H1 (cell line): ENCODE results near the gene DNMT3L. TPM values are rescaled to one million over a fixed set of nuclear protein-coding genes. Genes with fewer than 3 reads are reported as not detected.

Experiments used
- CTCF ChIA-PET: fragments of 300-600 bp; sonication (Branson Sonifier 250); formaldehyde crosslinking; loops from one replicate; lab custom pipeline; 2021; ENCODE audit not compliant: partially characterized antibody; lab: Charles Lee
- POLR2A ChIA-PET: fragments of 300-600 bp; sonication (Branson Sonifier 250); formaldehyde crosslinking; loops from one replicate; lab custom pipeline; 2021; ENCODE audit warnings: inconsistent platforms; ENCODE audit not compliant: partially characterized antibody; lab: Charles Lee
- DNase-seq, 2 experiments: peaks; one replicate each; pipeline versions ENCODE4 v3.0.0 to v3.0.0-alpha.2; 2010 to 2022; ENCODE audit warnings: low spot score in 2 of 2, low read depth in 1 of 2, mixed read lengths in 1 of 2
- FAIRE-seq: peaks from 2 replicates; lab custom pipeline; 2011; peaks lifted over from hg19 to GRCh38; lab: Jason Lieb, UNC
- H2AFZ ChIP-seq: 2 replicates; pipeline ENCODE4 v1.8.1; 2012; ENCODE audit warnings: low read length, inconsistent platforms
- H2AK5ac ChIP-seq: 2 replicates; pipeline ENCODE4 v1.6.1; 2013; ENCODE audit warnings: low read depth, low read length
- H2BK120ac ChIP-seq: replicated peaks from 2 replicates; pipeline ENCODE3; 2013; ENCODE audit warnings: low read depth, low read length, inconsistent platforms
- H2BK12ac ChIP-seq: 2 replicates; pipeline ENCODE4 v1.6.1; 2013; ENCODE audit warnings: low read depth, low read length
- H2BK15ac ChIP-seq: 2 replicates; pipeline ENCODE4 v1.6.1; 2013; ENCODE audit warnings: low read length
- H2BK20ac ChIP-seq: 2 replicates; pipeline ENCODE4 v1.6.1; 2013; ENCODE audit warnings: low read length
- H2BK5ac ChIP-seq: 2 replicates; pipeline ENCODE4 v1.6.1; 2013; ENCODE audit warnings: low read depth, low read length
- H3K14ac ChIP-seq: 2 replicates; pipeline ENCODE4 v1.6.1; 2013; ENCODE audit warnings: inconsistent platforms; ENCODE audit not compliant: insufficient read length
- H3K18ac ChIP-seq: 2 replicates; pipeline ENCODE4 v1.6.1; 2013; ENCODE audit warnings: low read length; ENCODE audit errors: extremely low read depth
- H3K23ac ChIP-seq: 2 replicates; pipeline ENCODE4 v1.6.1; 2013; ENCODE audit warnings: inconsistent platforms; ENCODE audit not compliant: insufficient read length
- H3K23me2 ChIP-seq: 2 replicates; pipeline ENCODE4 v1.6.1; 2013; ENCODE audit warnings: low read depth, low read length
- H3K27ac ChIP-seq: 2 replicates; pipeline ENCODE4 v1.6.1; 2011; ENCODE audit warnings: low read depth, low read length, inconsistent platforms
- H3K27me3 ChIP-seq, 4 experiments: replicated peaks in 1 of 4; 1 replicate in 1 of 4; 2 replicates in 3 of 4; pipeline versions ENCODE4 v1.6.1 to v1.8.1; 2011 to 2013; ENCODE audit warnings: low read length in 3 of 4, mild to moderate bottlenecking in 3 of 4, inconsistent platforms in 2 of 4, mixed read lengths in 2 of 4, moderate library complexity in 1 of 4; ENCODE audit not compliant: control insufficient read depth in 3 of 4, insufficient read depth in 3 of 4; ENCODE audit errors: extremely low read depth in 1 of 4
- H3K36me3 ChIP-seq, 4 experiments: 2 replicates each; pipeline versions ENCODE4 v1.6.1 to v1.8.1; 2011 to 2013; ENCODE audit warnings: mild to moderate bottlenecking in 4 of 4, low read length in 3 of 4, moderate library complexity in 2 of 4, control low read depth in 1 of 4, inconsistent platforms in 1 of 4; ENCODE audit not compliant: insufficient read depth in 4 of 4, control insufficient read depth in 2 of 4
- H3K4ac ChIP-seq: replicated peaks from 2 replicates; pipeline ENCODE3; 2013; ENCODE audit warnings: low read length, low read depth, mixed read lengths, inconsistent platforms; ENCODE audit not compliant: insufficient read length
- H3K4me1 ChIP-seq, 4 experiments: replicated peaks in 1 of 4; 1 replicate in 1 of 4; 2 replicates in 3 of 4; pipeline versions ENCODE4 v1.6.1 to v1.8.1; 2011 to 2013; ENCODE audit warnings: low read length in 3 of 4, inconsistent platforms in 2 of 4, mixed read lengths in 1 of 4; ENCODE audit not compliant: insufficient read depth in 4 of 4, control insufficient read depth in 3 of 4
- H3K4me2 ChIP-seq, 2 experiments: 2 replicates each; pipeline versions ENCODE4 v1.6.1 to v1.8.1; 2011 to 2013; ENCODE audit warnings: low read depth in 2 of 2, low read length in 2 of 2, control low read depth in 1 of 2, inconsistent platforms in 1 of 2, mild to moderate bottlenecking in 1 of 2; ENCODE audit not compliant: insufficient read depth in 1 of 2
- H3K4me3 ChIP-seq, 4 experiments: fragments of 200-600, 300-600 bp in 1 of 4; sonication (generic), shearing (Covaris generic), sonication (Bioruptor Twin) in 1 of 4; 2 replicates each; pipeline versions ENCODE4 v1.5.1 to v1.8.1; 2011 to 2016; ENCODE audit warnings: low read length in 4 of 4, low read depth in 3 of 4, control low read depth in 2 of 4, inconsistent platforms in 2 of 4, mild to moderate bottlenecking in 2 of 4, mixed read lengths in 1 of 4, moderate library complexity in 1 of 4; ENCODE audit not compliant: insufficient read depth in 2 of 4; ENCODE audit errors: extremely low read depth in 1 of 4
- H3K56ac ChIP-seq: replicated peaks from 2 replicates; pipeline ENCODE3; 2013; ENCODE audit warnings: low read depth, mild to moderate bottlenecking, mixed read lengths, low read length, inconsistent platforms; ENCODE audit not compliant: insufficient read length
- H3K79me1 ChIP-seq: 2 replicates; pipeline ENCODE4 v1.6.1; 2013; ENCODE audit warnings: low read depth, low read length, control low read depth
- H3K79me2 ChIP-seq, 2 experiments: 2 replicates each; pipeline versions ENCODE4 v1.6.1 to v1.8.1; 2012 to 2013; ENCODE audit warnings: low read length in 2 of 2, mild to moderate bottlenecking in 2 of 2, inconsistent platforms in 1 of 2; ENCODE audit not compliant: insufficient read depth in 2 of 2, control insufficient read depth in 1 of 2
- H3K9ac ChIP-seq, 4 experiments: replicated peaks in 1 of 4; 1 replicate in 1 of 4; 2 replicates in 3 of 4; pipeline versions ENCODE4 v1.6.1 to v1.8.1; 2011 to 2013; ENCODE audit warnings: low read depth in 3 of 4, low read length in 3 of 4, control low read depth in 2 of 4, mild to moderate bottlenecking in 2 of 4, moderate library complexity in 2 of 4, inconsistent platforms in 1 of 4; ENCODE audit errors: extremely low read depth in 1 of 4
- H3K9me3 ChIP-seq, 2 experiments: 2 replicates each; pipeline versions ENCODE4 v1.6.1 to v1.8.1; 2012 to 2013; ENCODE audit warnings: mild to moderate bottlenecking in 2 of 2, moderate library complexity in 2 of 2, control low read depth in 1 of 2, inconsistent platforms in 1 of 2, low read depth in 1 of 2, low read length in 1 of 2, mixed read lengths in 1 of 2; ENCODE audit not compliant: insufficient read depth in 2 of 2
- H4K20me1 ChIP-seq, 2 experiments: replicated peaks in 1 of 2; 2 replicates each; pipeline versions ENCODE3 to v1.8.1; 2011 to 2013; ENCODE audit warnings: inconsistent platforms in 2 of 2, low read length in 2 of 2, mild to moderate bottlenecking in 1 of 2; ENCODE audit not compliant: insufficient read depth in 2 of 2, control insufficient read depth in 1 of 2
- H4K5ac ChIP-seq: 2 replicates; pipeline ENCODE4 v1.6.1; 2013; ENCODE audit warnings: low read length, low read depth, mixed read lengths, inconsistent platforms; ENCODE audit not compliant: insufficient read length
- H4K8ac ChIP-seq: 2 replicates; pipeline ENCODE4 v1.8.0; 2013; ENCODE audit warnings: mild to moderate bottlenecking, moderate library complexity, low read length, inconsistent platforms; ENCODE audit not compliant: insufficient read depth; ENCODE audit errors: extremely low read depth
- H4K91ac ChIP-seq: replicated peaks from 2 replicates; pipeline ENCODE3; 2013; ENCODE audit warnings: low read length, mixed read lengths, inconsistent platforms; ENCODE audit not compliant: insufficient read length
- ASH2L ChIP-seq: fragments of 200-600, 300-600 bp; sonication (generic); IDR thresholded peaks from one replicate; pipeline ENCODE4 v1.7.1; 2017; ENCODE audit warnings: low read length
- ATF2 ChIP-seq: IDR thresholded peaks from 2 replicates; pipeline ENCODE4 v1.6.1; 2012; ENCODE audit warnings: low read length, inconsistent platforms
- CREB1 ChIP-seq: IDR thresholded peaks from 2 replicates; pipeline ENCODE4 v1.6.1; 2012; ENCODE audit warnings: inconsistent platforms
- CTBP2 ChIP-seq: IDR thresholded peaks from 2 replicates; pipeline ENCODE4 v1.7.0; 2011; ENCODE audit warnings: borderline replicate concordance, mild to moderate bottlenecking, moderate library complexity, mixed read lengths, low read length; ENCODE audit not compliant: insufficient read depth, insufficient read length
- FOSL1 ChIP-seq: IDR thresholded peaks from 2 replicates; pipeline ENCODE4 v1.6.1; 2011; ENCODE audit warnings: mild to moderate bottlenecking, low read depth, low read length, moderate library complexity; ENCODE audit not compliant: insufficient read depth
- GTF2F1 ChIP-seq: IDR thresholded peaks from 2 replicates; pipeline ENCODE4 v1.6.1; 2012; ENCODE audit warnings: low read depth, low read length, improper control_type of control experiment, borderline replicate concordance
- POLR2A ChIP-seq, 2 experiments: IDR thresholded peaks; 1 replicate in 1 of 2; 2 replicates in 1 of 2; pipeline ENCODE4 v1.6.1; 2011; ENCODE audit warnings: low read depth in 2 of 2, low read length in 2 of 2, mild to moderate bottlenecking in 2 of 2; ENCODE audit errors: control extremely low read depth in 1 of 2
- RNF2 ChIP-seq: fragments of 200-900, 300-1000 bp; sonication (generic); IDR thresholded peaks from 2 replicates; pipeline ENCODE4 v1.7.1; 2016; ENCODE audit warnings: borderline replicate concordance, low read depth, mild to moderate bottlenecking, antibody characterized with exemption, low read length; ENCODE audit not compliant: poor library complexity, severe bottlenecking; ENCODE audit errors: missing control alignments
- SP1 ChIP-seq: IDR thresholded peaks from 2 replicates; pipeline ENCODE4 v1.6.1; 2011; ENCODE audit warnings: low read depth, low read length
- TEAD4 ChIP-seq: IDR thresholded peaks from 2 replicates; pipeline ENCODE4 v1.6.1; 2012; ENCODE audit warnings: low read depth, low read length, inconsistent platforms, mixed read lengths
- USF2 ChIP-seq: IDR thresholded peaks from 2 replicates; pipeline ENCODE4 v1.6.1; 2011; ENCODE audit warnings: low read length, improper control_type of control experiment
- YY1 ChIP-seq: IDR thresholded peaks from 2 replicates; pipeline ENCODE4 v1.6.1; 2011; ENCODE audit warnings: low read depth, mild to moderate bottlenecking, low read length
- WGBS, 2 experiments: shearing (Covaris generic) in 1 of 2; methylation state at CpG; one replicate each; pipeline versions ENCODE4 v1.1.6 to v1.1.7; 2013 to 2015; ENCODE audit warnings: low lambda C conversion rate in 2 of 2, mixed read lengths in 2 of 2, inconsistent platforms in 1 of 2, low coverage in 1 of 2, missing lambda C conversion rate in 1 of 2; ENCODE audit not compliant: insufficient replicate concordance in 2 of 2, insufficient coverage in 1 of 2, insufficient read length in 1 of 2; ENCODE audit errors: extremely low coverage in 1 of 2, missing lambda C conversion rate in 1 of 2; 5-methylcytosine and 5-hydroxymethylcytosine counted together
- polyA plus RNA-seq, 7 experiments: library from polyadenylated mRNA; depleted of rRNA in 3 of 7; stranded (reverse) in 5 of 7; unstranded in 2 of 7; fragments of >200 nt in 5 of 7; fragments of 200-250 nt in 2 of 7; gene quantifications; 1 replicate in 5 of 7; 2 replicates in 1 of 7; 4 replicates in 1 of 7; pipeline versions ENCODE4 v1.2.1 to v1.2.3, GENCODE V29; 2011 to 2013; ENCODE audit warnings: missing spikeins in 2 of 7, mixed read lengths in 2 of 7
- total RNA-seq: library from RNA; stranded (reverse); fragmentation: NEBNext Ultra II Directional; extraction: Animal tissue kit (Norgen Biotek cat#: 25700); gene quantifications from 2 replicates; pipeline ENCODE4 v1.2.1, GENCODE V29; 2021

Gene DNMT3L
- total and polyA plus RNA-seq, 2 of the 8 experiments (the other 6 are each of a cell fraction or from before 2014, with no cell fraction given), result 0.06 TPM; not detected in 1

DNA sequence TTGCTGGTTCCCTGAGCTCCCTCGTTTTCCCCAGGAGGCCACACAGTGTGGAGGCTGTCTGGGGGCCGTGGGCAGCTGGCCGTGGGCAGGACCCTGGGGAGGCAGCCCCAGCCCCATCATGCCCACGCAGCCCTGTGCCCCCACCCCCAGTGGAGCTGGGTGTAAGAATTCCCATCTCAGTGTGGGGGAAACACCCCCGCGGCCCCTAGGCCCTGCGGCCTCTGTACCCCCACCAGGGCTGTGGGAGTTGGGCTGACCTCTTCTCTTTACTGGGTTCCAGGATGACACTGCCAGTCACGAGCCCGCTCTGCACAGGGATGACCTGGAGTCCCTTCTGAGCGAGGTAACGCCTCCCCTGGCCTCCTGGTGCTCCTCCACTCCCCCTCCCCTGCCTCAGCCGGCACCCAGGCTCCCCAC lies 34.4 kb upstream of the DNMT3L start:
- ChIA-PET CTCF (interaction anchor here (1.0 to 5.0 kb wide), 3 partner anchors 10 to 33 kb away, joined by 3 to 53 read pairs (median 6); partner anchors contain the start of gene AIRE), POLR2A (no interaction called here)
- no peak overlapping the region for H2AK5ac ChIP-seq
- no peaks in the 10 kb centered on the region for H3K36me3 ChIP-seq
- no peak overlapping the region for H2BK15ac ChIP-seq
- no peaks in the 10 kb centered on the region for H3K79me2 ChIP-seq
- FAIRE-seq (no peak), DNase-seq (no peak)
- no peak overlapping the region for H3K4me2 ChIP-seq
- no peaks in the 10 kb centered on the region for H3K9me3 ChIP-seq
- WGBS, 2 experiments, result 93% methylated on average over 8 of the region's 12 CpGs; no CpG with 5 or more reads in 1 of the 2 experiments
- no peak overlapping the region for H3K4me3 ChIP-seq
- H2BK5ac ChIP-seq, result no peak overlapping the region
- H3K27ac ChIP-seq, result no peak overlapping the region
- no peak overlapping the region for H3K9ac ChIP-seq
- peaks cover 0 to 2% of the 10 kb centered on the region in 2 experiments for H4K20me1 ChIP-seq
- H2BK20ac ChIP-seq, result no peak overlapping the region
- no peak overlapping the region for H2BK12ac ChIP-seq
- no peak overlapping the region for H4K91ac ChIP-seq
- peaks cover 0 to 12% (median 4%) of the 10 kb centered on the region in 4 experiments; a peak in 5 of 7 replicates for H3K4me1 ChIP-seq
- H2AFZ ChIP-seq, result no peak overlapping the region
- no peaks in the 10 kb centered on the region for H3K79me1 ChIP-seq
- no peak overlapping the region for H2BK120ac ChIP-seq
- H4K8ac ChIP-seq, result no peak overlapping the region
- peaks cover 0 to 3% (median 0%) of the 10 kb centered on the region in 4 experiments; a peak in 2 of 7 replicates for H3K27me3 ChIP-seq
- peaks cover 12% of the 10 kb centered on the region; the same call in 1 of the 2 replicates for H3K23me2 ChIP-seq
- H3K23ac ChIP-seq, result no peak overlapping the region
- H3K18ac ChIP-seq, result no peak overlapping the region
- no peak overlapping the region for H3K56ac ChIP-seq
- no peak overlapping the region for H3K4ac ChIP-seq
- no peak overlapping the region for H3K14ac ChIP-seq
- H4K5ac ChIP-seq, result no peak overlapping the region
- TF ChIP-seq USF2 (no peak), FOSL1 (no peak), TEAD4 (no peak), CREB1 (no peak), ASH2L (no peak), GTF2F1 (no peak), RNF2 (no peak), ATF2 (no peak), SP1 (no peak), POLR2A (IDR thresholded peaks at IDR 0.05; ENCODE audit: control extremely low read depth in 1 of 2, low read depth in 2 of 2, low read length in 2 of 2) (no peak), YY1 (no peak), CTBP2 (no peak)
